Measurements from ENCODE around the gene USP12.
"Not testable (repeated sequence)": the region's sequence is repeated elsewhere in the genome, so short reads cannot be mapped to it uniquely, and the experiment has no call there.

The USP12 gene

GRCh38 chr13:27118428-27119054, 53.1 kb downstream of the USP12 start:
- no peak for DNase-seq

GRCh38 chr13:27117952-27118351, 53.7 kb downstream of the USP12 start:
- DNase-seq, result no peak

- DNase-seq, result no peak
Observed at GRCh38 chr13:27117158-27117557, 54.5 kb downstream of the USP12 start.

GRCh38 chr13:27113436-27113835, 58.2 kb downstream of the USP12 start:
- DNase-seq, result no peak

- DNase-seq, result no peak
Observed at GRCh38 chr13:27112006-27112405, 59.6 kb downstream of the USP12 start.

GRCh38 chr13:27110056-27110746, 61.4 kb downstream of the USP12 start:
- DNase-seq, result no peak

GRCh38 chr13:27106144-27106543, 65.5 kb downstream of the USP12 start:
- DNase-seq, result no peak

- no peak for DNase-seq
Observed at GRCh38 chr13:27104606-27105005, 67.0 kb downstream of the USP12 start.

- DNase-seq, result no peak
Observed at GRCh38 chr13:27101847-27102246, 69.8 kb downstream of the USP12 start.

- DNase-seq, result no peak
Observed at GRCh38 chr13:27101289-27101688, 70.3 kb downstream of the USP12 start.

- DNase-seq, result no peak
Observed at GRCh38 chr13:27097691-27098090, 73.9 kb downstream of the USP12 start.

GRCh38 chr13:27091451-27091850, 80.2 kb downstream of the USP12 start:
- no peak for DNase-seq

- no peak for DNase-seq
Observed at GRCh38 chr13:27088619-27089018, 83.0 kb downstream of the USP12 start.

GRCh38 chr13:27086599-27087265, 84.9 kb downstream of the USP12 start:
- DNase-seq, result no peak

GRCh38 chr13:27083183-27083582, 88.4 kb downstream of the USP12 start:
- no peak for DNase-seq

GRCh38 chr13:27081893-27082679, 89.5 kb downstream of the USP12 start:
- no peak for DNase-seq

- no peak for DNase-seq
Observed at GRCh38 chr13:27080018-27080948, 91.3 kb downstream of the USP12 start.

- no peak for DNase-seq
Observed at GRCh38 chr13:27079421-27079958, 92.1 kb downstream of the USP12 start.

GRCh38 chr13:27077451-27077850, 94.2 kb downstream of the USP12 start:
- no peak for DNase-seq

GRCh38 chr13:27076421-27076820, 95.2 kb downstream of the USP12 start:
- DNase-seq, result no peak

GRCh38 chr13:27073186-27073585, 98.4 kb downstream of the USP12 start:
- no peak for DNase-seq

GRCh38 chr13:27066123-27066522, 105.5 kb downstream of the USP12 start:
- DNase-seq, result not testable (repeated sequence)

Measured in NCI-H446 (cell line).